ENCODE data around the gene DHX30. TPM values are rescaled to one million over a fixed set of nuclear protein-coding genes. Genes with fewer than 3 reads are reported as not detected.

The DHX30 gene
- polyA plus RNA-seq, 1 donor (not counting 4 experiments of a cell fraction or from before 2014, with no cell fraction given), result 28.3 TPM

DNA sequence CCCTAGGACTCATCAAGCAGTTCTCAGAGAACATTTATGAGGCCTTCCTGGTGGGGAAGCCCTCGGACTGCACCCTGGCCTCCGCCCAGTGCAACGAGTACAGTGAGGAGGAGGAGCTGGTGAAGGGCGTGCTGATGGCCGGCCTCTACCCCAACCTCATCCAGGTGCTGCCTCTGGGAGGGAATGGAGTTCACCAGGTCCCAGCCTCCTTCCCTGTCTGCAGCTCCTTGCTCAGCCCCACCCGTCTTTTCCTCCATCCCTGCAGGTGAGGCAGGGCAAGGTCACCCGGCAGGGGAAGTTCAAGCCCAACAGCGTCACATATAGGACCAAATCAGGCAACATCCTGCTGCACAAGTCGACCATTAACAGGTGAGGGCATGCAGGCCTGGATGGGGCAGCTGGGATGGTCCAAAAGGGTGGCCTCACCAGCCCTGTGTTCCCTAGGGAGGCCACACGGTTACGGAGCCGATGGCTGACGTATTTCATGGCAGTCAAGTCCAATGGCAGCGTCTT, 46.3 kb downstream of the DHX30 start:
- DNase-seq (ENCODE audit: low read depth, low spot score) (no peak), FAIRE-seq (no peak)
- no peak for TF ChIP-seq EZH2 (IDR thresholded peaks at IDR 0.05; ENCODE audit: low read length)
- TF ChIP-seq, protein P1, sequence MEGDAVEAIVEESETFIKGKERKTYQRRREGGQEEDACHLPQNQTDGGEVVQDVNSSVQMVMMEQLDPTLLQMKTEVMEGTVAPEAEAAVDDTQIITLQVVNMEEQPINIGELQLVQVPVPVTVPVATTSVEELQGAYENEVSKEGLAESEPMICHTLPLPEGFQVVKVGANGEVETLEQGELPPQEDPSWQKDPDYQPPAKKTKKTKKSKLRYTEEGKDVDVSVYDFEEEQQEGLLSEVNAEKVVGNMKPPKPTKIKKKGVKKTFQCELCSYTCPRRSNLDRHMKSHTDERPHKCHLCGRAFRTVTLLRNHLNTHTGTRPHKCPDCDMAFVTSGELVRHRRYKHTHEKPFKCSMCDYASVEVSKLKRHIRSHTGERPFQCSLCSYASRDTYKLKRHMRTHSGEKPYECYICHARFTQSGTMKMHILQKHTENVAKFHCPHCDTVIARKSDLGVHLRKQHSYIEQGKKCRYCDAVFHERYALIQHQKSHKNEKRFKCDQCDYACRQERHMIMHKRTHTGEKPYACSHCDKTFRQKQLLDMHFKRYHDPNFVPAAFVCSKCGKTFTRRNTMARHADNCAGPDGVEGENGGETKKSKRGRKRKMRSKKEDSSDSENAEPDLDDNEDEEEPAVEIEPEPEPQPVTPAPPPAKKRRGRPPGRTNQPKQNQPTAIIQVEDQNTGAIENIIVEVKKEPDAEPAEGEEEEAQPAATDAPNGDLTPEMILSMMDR (optimal IDR thresholded peaks at IDR 0.05 in 1 of 3, IDR thresholded peaks at IDR 0.05 in 1 of 3, conservative IDR thresholded peaks at IDR 0.05 in 1 of 3; ENCODE audit: extremely low read depth in 1 of 3, insufficient read depth in 2 of 3, low read length in 3 of 3), result no peak
- no peak overlapping the region for H2AFZ ChIP-seq (ENCODE audit: control insufficient read depth, low read length)
- H3K9ac ChIP-seq (ENCODE audit: control insufficient read depth, extremely low read depth, insufficient read depth, low read length), result no peak overlapping the region
- no peaks in the 10 kb centered on the region for H3K9me3 ChIP-seq (ENCODE audit: control insufficient read depth, low read depth, low read length)
- no peaks in the 10 kb centered on the region for H3K4me1 ChIP-seq (ENCODE audit: control insufficient read depth, extremely low read depth, insufficient read depth, low read length)
- H3K4me2 ChIP-seq (ENCODE audit: control insufficient read depth, extremely low read depth, insufficient read depth, low read depth, low read length), result no peak overlapping the region
- H3K9me1 ChIP-seq (ENCODE audit: control insufficient read depth, extremely low read depth, insufficient read depth, low read length), result no peaks in the 10 kb centered on the region
- H3K79me2 ChIP-seq (ENCODE audit: control insufficient read depth, insufficient read depth, low read length), result no peaks in the 10 kb centered on the region
- H3K36me3 ChIP-seq (ENCODE audit: control insufficient read depth in 2 of 2, extremely low read depth in 1 of 2, insufficient read depth in 2 of 2, low read length in 2 of 2), result peaks cover 57 to 70% of the 10 kb centered on the region in 2 experiments
- H3K27me3 ChIP-seq (ENCODE audit: control insufficient read depth, extremely low read depth, insufficient read depth, low read length), result no peaks in the 10 kb centered on the region
- no peak overlapping the region for H3K4me3 ChIP-seq (ENCODE audit: control insufficient read depth in 2 of 3, extremely low read depth in 1 of 3, insufficient read depth in 2 of 3, low read depth in 1 of 3, low read length in 3 of 3)
- peaks cover 23% of the 10 kb centered on the region for H4K20me1 ChIP-seq (ENCODE audit: control insufficient read depth, extremely low read depth, insufficient read depth, low read length)
- H3K27ac ChIP-seq (ENCODE audit: control insufficient read depth, insufficient read depth, low read length), result no peak overlapping the region
- dilution Hi-C loops (cut with MboI; ENCODE audit: extremely low pct_ligation_motif_present, low sequenced_read_pairs), result no loop called here

DNA sequence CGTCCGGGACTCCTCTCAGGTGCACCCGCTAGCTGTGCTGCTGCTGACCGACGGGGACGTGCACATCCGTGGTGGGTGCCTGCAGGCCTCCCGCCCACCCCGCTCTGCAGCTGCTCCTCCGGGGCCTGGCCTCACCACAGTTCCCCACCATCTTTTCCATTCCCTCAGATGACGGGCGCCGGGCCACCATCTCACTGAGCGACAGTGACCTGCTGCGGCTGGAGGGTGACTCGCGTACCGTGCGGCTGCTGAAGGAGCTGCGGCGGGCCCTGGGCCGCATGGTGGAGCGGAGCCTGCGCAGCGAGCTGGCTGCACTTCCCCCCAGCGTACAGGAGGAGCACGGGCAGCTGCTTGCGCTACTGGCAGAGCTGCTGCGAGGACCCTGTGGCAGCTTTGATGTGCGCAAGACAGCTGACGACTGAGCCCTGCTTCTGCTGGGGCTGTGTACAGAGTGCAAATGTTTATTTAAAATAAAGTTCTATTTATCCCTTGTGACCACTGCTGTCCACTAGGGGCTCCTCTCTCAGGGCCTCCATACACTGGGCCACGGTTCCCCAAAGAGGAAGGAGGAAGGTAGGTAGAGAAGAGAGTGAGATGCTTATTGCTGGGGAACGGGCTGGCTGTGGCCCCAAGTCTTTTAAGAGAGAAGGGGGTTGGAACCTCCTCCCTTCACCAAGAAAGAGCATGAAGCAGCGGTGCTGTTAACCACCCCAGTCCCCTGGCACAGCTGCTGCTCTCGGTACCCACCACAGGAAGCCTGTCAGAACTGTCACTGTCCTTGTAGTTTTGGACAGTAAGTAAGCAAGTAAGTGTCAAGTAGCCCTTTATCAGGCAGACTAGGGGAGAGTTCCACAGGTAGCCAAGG, 47.0 kb downstream of the DHX30 start:
- no peak overlapping the region for H3K4me3 ChIP-seq (ENCODE audit: control insufficient read depth in 2 of 3, extremely low read depth in 1 of 3, insufficient read depth in 2 of 3, low read depth in 1 of 3, low read length in 3 of 3)
- peaks cover 20% of the 10 kb centered on the region for H4K20me1 ChIP-seq (ENCODE audit: control insufficient read depth, extremely low read depth, insufficient read depth, low read length)
- H3K9me3 ChIP-seq (ENCODE audit: control insufficient read depth, low read depth, low read length), result no peaks in the 10 kb centered on the region
- H3K4me1 ChIP-seq (ENCODE audit: control insufficient read depth, extremely low read depth, insufficient read depth, low read length), result no peaks in the 10 kb centered on the region
- no peak for TF ChIP-seq EZH2 (IDR thresholded peaks at IDR 0.05; ENCODE audit: low read length)
- TF ChIP-seq, protein P1 (optimal IDR thresholded peaks at IDR 0.05 in 1 of 3, IDR thresholded peaks at IDR 0.05 in 1 of 3, conservative IDR thresholded peaks at IDR 0.05 in 1 of 3; ENCODE audit: extremely low read depth in 1 of 3, insufficient read depth in 2 of 3, low read length in 3 of 3), result peak in 2 of 3 experiments; percentile 38 to 54
- H3K9me1 ChIP-seq (ENCODE audit: control insufficient read depth, extremely low read depth, insufficient read depth, low read length), result no peaks in the 10 kb centered on the region
- peaks cover 60 to 63% of the 10 kb centered on the region in 2 experiments for H3K36me3 ChIP-seq (ENCODE audit: control insufficient read depth in 2 of 2, extremely low read depth in 1 of 2, insufficient read depth in 2 of 2, low read length in 2 of 2)
- FAIRE-seq (no peak), DNase-seq (ENCODE audit: low read depth, low spot score) (no peak)
- dilution Hi-C loops (cut with MboI; ENCODE audit: extremely low pct_ligation_motif_present, low sequenced_read_pairs), result no loop called here
- no peaks in the 10 kb centered on the region for H3K79me2 ChIP-seq (ENCODE audit: control insufficient read depth, insufficient read depth, low read length)
- H2AFZ ChIP-seq (ENCODE audit: control insufficient read depth, low read length), result no peak overlapping the region
- H3K9ac ChIP-seq (ENCODE audit: control insufficient read depth, extremely low read depth, insufficient read depth, low read length), result no peak overlapping the region
- no peak overlapping the region for H3K27ac ChIP-seq (ENCODE audit: control insufficient read depth, insufficient read depth, low read length)
- no peaks in the 10 kb centered on the region for H3K27me3 ChIP-seq (ENCODE audit: control insufficient read depth, extremely low read depth, insufficient read depth, low read length)
- H3K4me2 ChIP-seq (ENCODE audit: control insufficient read depth, extremely low read depth, insufficient read depth, low read depth, low read length), result no peak overlapping the region
